ENCODE measurements around the gene VTI1A. TPM values are rescaled to one million over a fixed set of nuclear protein-coding genes. Genes with fewer than 3 reads are reported as not detected.

VTI1A gene
- total and polyA plus RNA-seq, 2 of the 4 experiments (the other 2 are of a cell fraction): 9.7 to 24.9 TPM

- Histone ChIP-seq H3K36me3 (ENCODE audit: control insufficient read depth, insufficient read depth, low read length) (no peaks in the 10 kb centered on the region), H3K9me3 (ENCODE audit: control insufficient read depth, insufficient read depth, low read length) (no peaks in the 10 kb centered on the region), H3K27ac (ENCODE audit: insufficient read depth, low read length) (no peak overlapping the region), H3K4ac (ENCODE audit: low read depth, low read length) (no peak overlapping the region), H2BK15ac (ENCODE audit: low read depth, low read length) (no peak overlapping the region), H4K20me1 (ENCODE audit: insufficient read depth, low read length) (no peaks in the 10 kb centered on the region), H4K5ac (ENCODE audit: low read depth, low read length) (no peak overlapping the region), H2BK120ac (ENCODE audit: low read depth, low read length) (no peak overlapping the region), H3K56ac (ENCODE audit: extremely low read depth, insufficient read depth, low read length) (no peak overlapping the region), H3K4me2 (ENCODE audit: low read depth, low read length) (no peak overlapping the region), H2AFZ (replicated peaks; ENCODE audit: low read length, poor library complexity) (no peak overlapping the region), H3K18ac (ENCODE audit: low read depth, low read length) (no peak overlapping the region), H2BK20ac (ENCODE audit: low read depth, low read length) (no peak overlapping the region), H3K4me3 (ENCODE audit: insufficient read depth, low read depth, low read length) (no peak overlapping the region), H2BK5ac (ENCODE audit: low read depth, low read length, poor library complexity, severe bottlenecking) (no peak overlapping the region), H3K14ac (replicated peaks; ENCODE audit: low read depth, low read length) (no peak overlapping the region), H2AK5ac (ENCODE audit: low read depth, low read length) (0 out of 2 replicates have a peak overlapping the region, but pooled peaks have one; percentile 12), H4K8ac (ENCODE audit: low read depth in 2 of 2, low read length in 2 of 2) (no peak overlapping the region), H3K27me3 (ENCODE audit: control insufficient read depth, insufficient read depth, low read length) (no peaks in the 10 kb centered on the region), H3K4me1 (ENCODE audit: control insufficient read depth, insufficient read depth, low read length) (peaks cover 2% of the 10 kb centered on the region; the same call in 1 of the 2 replicates), H3K23ac (ENCODE audit: low read depth, low read length) (no peak overlapping the region), H4K91ac (ENCODE audit: insufficient read depth, low read depth, low read length) (no peak overlapping the region), H3K9me1 (ENCODE audit: insufficient read depth, low read length) (peaks cover 6% of the 10 kb centered on the region; the same call in 1 of the 2 replicates), H3K79me1 (ENCODE audit: low read depth in 1 of 2, low read length in 2 of 2) (no peaks in the 10 kb centered on the region), H3K9ac (ENCODE audit: low read depth, low read length) (no peak overlapping the region), H2AK9ac (replicated peaks; ENCODE audit: low read depth, low read length, poor library complexity) (no peak overlapping the region)
- dilution Hi-C loops (cut with HindIII; ENCODE audit: low sequenced_read_pairs, unreplicated experiment): no loop called here
- ChIA-PET CTCF (no interaction called here), POLR2A (ENCODE audit: unreplicated experiment) (no interaction called here)
- WGBS, 2 experiments (ENCODE audit: extremely low coverage in 2 of 2, insufficient read length in 1 of 2): no CpG with 5 or more reads among the region's 12 CpGs
- DNase-seq (no peak), ATAC-seq (ENCODE audit: low read depth) (no peak)
- TF ChIP-seq CHD1 (IDR thresholded peaks at IDR 0.05; ENCODE audit: low read depth, low read length): no peak
- TF ChIP-seq USF2 (IDR thresholded peaks at IDR 0.05; ENCODE audit: low read depth, low read length): no peak
- TF ChIP-seq NFE2L2 (IDR thresholded peaks at IDR 0.05; ENCODE audit: low read depth, low read length): no peak
- TF ChIP-seq RCOR1 (IDR thresholded peaks at IDR 0.05; ENCODE audit: insufficient replicate concordance, low read length): no peak
- no peak for TF ChIP-seq CEBPB (IDR thresholded peaks at IDR 0.05; ENCODE audit: low read depth, low read length)
- in situ Hi-C loops (cut with MboI; ENCODE audit: low sequenced_read_pairs): no loop called here
- BruUV-seq (replicated peaks): no TSS peak
- intact Hi-C loops (cut with micrococcal nuclease): no loop called here
Measured at GRCh38 chr10:112744181-112745096, 297.4 kb downstream of the VTI1A start.

All from IMR-90 (cell line).